ENCODE results near the gene IFIH1.

Gene IFIH1

GRCh38 chr2:162258686-162259085 is 59.8 kb downstream of the IFIH1 start:
- no peak overlapping the region for H3K4me2 ChIP-seq (ENCODE audit: low read depth, low read length)

GRCh38 chr2:162258169-162258568 is 60.3 kb downstream of the IFIH1 start:
- peaks cover 20% of the 10 kb centered on the region for H3K4me1 ChIP-seq (ENCODE audit: low read length)
- H3K9ac ChIP-seq (ENCODE audit: low read length), result no peak overlapping the region
- no peak overlapping the region for H3K27ac ChIP-seq (ENCODE audit: low read length)
- H4K20me1 ChIP-seq (ENCODE audit: insufficient read depth, low read length), result no peaks in the 10 kb centered on the region
- no peak for TF ChIP-seq CTCF (IDR thresholded peaks at IDR 0.05; ENCODE audit: low read length)
- TF ChIP-seq EZH2phosphoT487 (IDR thresholded peaks at IDR 0.05; ENCODE audit: low read length), result no peak
- TF ChIP-seq EZH2 (optimal IDR thresholded peaks at IDR 0.05; ENCODE audit: low read depth, low read length), result no peak
- H3K4me2 ChIP-seq (ENCODE audit: low read depth, low read length), result no peak overlapping the region
- H3K4me3 ChIP-seq (ENCODE audit: low read length), result no peak overlapping the region
- H3K36me3 ChIP-seq (replicated peaks; ENCODE audit: insufficient read depth, low read length), result no peaks in the 10 kb centered on the region
- no peak overlapping the region for H2AFZ ChIP-seq (ENCODE audit: low read length)
- no peaks in the 10 kb centered on the region for H3K9me3 ChIP-seq (replicated peaks; ENCODE audit: insufficient read depth, low read length)
- H3K9me2 ChIP-seq (replicated peaks; ENCODE audit: insufficient read depth, low read length), result no peaks in the 10 kb centered on the region
- peaks cover 17% of the 10 kb centered on the region for H3F3A ChIP-seq (ENCODE audit: insufficient read depth, low read length)
- no peaks in the 10 kb centered on the region for H3K27me3 ChIP-seq (replicated peaks; ENCODE audit: insufficient read depth, low read length)
- DNase-seq, result no peak
- no peaks in the 10 kb centered on the region for H3K79me2 ChIP-seq (ENCODE audit: low read length)

More at GRCh38 chr2:162258686-162259085, 59.8 kb downstream of the IFIH1 start:
- no peaks in the 10 kb centered on the region for H3K9me3 ChIP-seq (replicated peaks; ENCODE audit: insufficient read depth, low read length)
- no peaks in the 10 kb centered on the region for H3K36me3 ChIP-seq (replicated peaks; ENCODE audit: insufficient read depth, low read length)
- H3K9me2 ChIP-seq (replicated peaks; ENCODE audit: insufficient read depth, low read length), result no peaks in the 10 kb centered on the region
- no peak for DNase-seq
- no peak overlapping the region for H3K9ac ChIP-seq (ENCODE audit: low read length)
- no peak overlapping the region for H3K27ac ChIP-seq (ENCODE audit: low read length)
- TF ChIP-seq CTCF (IDR thresholded peaks at IDR 0.05; ENCODE audit: low read length) (no peak), EZH2phosphoT487 (IDR thresholded peaks at IDR 0.05; ENCODE audit: low read length) (no peak), EZH2 (optimal IDR thresholded peaks at IDR 0.05; ENCODE audit: low read depth, low read length) (no peak)
- H3K4me1 ChIP-seq (ENCODE audit: low read length), result peaks cover 20% of the 10 kb centered on the region
- H3K79me2 ChIP-seq (ENCODE audit: low read length), result no peaks in the 10 kb centered on the region
- no peak overlapping the region for H2AFZ ChIP-seq (ENCODE audit: low read length)
- H4K20me1 ChIP-seq (ENCODE audit: insufficient read depth, low read length), result no peaks in the 10 kb centered on the region
- peaks cover 17% of the 10 kb centered on the region for H3F3A ChIP-seq (ENCODE audit: insufficient read depth, low read length)
- H3K4me3 ChIP-seq (ENCODE audit: low read length), result no peak overlapping the region
- no peaks in the 10 kb centered on the region for H3K27me3 ChIP-seq (replicated peaks; ENCODE audit: insufficient read depth, low read length)

GRCh38 chr2:162257425-162257824 is 61.1 kb downstream of the IFIH1 start:
- H3K79me2 ChIP-seq (ENCODE audit: low read length), result no peaks in the 10 kb centered on the region
- H3K27ac ChIP-seq (ENCODE audit: low read length), result no peak overlapping the region
- TF ChIP-seq CTCF (IDR thresholded peaks at IDR 0.05; ENCODE audit: low read length), result no peak
- no peak for TF ChIP-seq EZH2phosphoT487 (IDR thresholded peaks at IDR 0.05; ENCODE audit: low read length)
- TF ChIP-seq EZH2 (optimal IDR thresholded peaks at IDR 0.05; ENCODE audit: low read depth, low read length), result no peak
- no peak overlapping the region for H3K4me3 ChIP-seq (ENCODE audit: low read length)
- DNase-seq, result no peak
- H3K27me3 ChIP-seq (replicated peaks; ENCODE audit: insufficient read depth, low read length), result no peaks in the 10 kb centered on the region
- H3K4me2 ChIP-seq (ENCODE audit: low read depth, low read length), result no peak overlapping the region
- peaks cover 20% of the 10 kb centered on the region for H3K4me1 ChIP-seq (ENCODE audit: low read length)
- H3K9me2 ChIP-seq (replicated peaks; ENCODE audit: insufficient read depth, low read length), result no peaks in the 10 kb centered on the region
- no peaks in the 10 kb centered on the region for H3K36me3 ChIP-seq (replicated peaks; ENCODE audit: insufficient read depth, low read length)
- no peaks in the 10 kb centered on the region for H4K20me1 ChIP-seq (ENCODE audit: insufficient read depth, low read length)
- no peak overlapping the region for H2AFZ ChIP-seq (ENCODE audit: low read length)
- H3F3A ChIP-seq (ENCODE audit: insufficient read depth, low read length), result peaks cover 17% of the 10 kb centered on the region
- no peak overlapping the region for H3K9ac ChIP-seq (ENCODE audit: low read length)
- H3K9me3 ChIP-seq (replicated peaks; ENCODE audit: insufficient read depth, low read length), result no peaks in the 10 kb centered on the region
